ENCODE measurements around the gene TXNDC16. TPM values are rescaled to one million over a fixed set of nuclear protein-coding genes. Genes with fewer than 3 reads are reported as not detected.

TXNDC16 gene
- total RNA-seq, 2 experiments from 2014 or later, result 5.7 to 6.8 TPM

DNA sequence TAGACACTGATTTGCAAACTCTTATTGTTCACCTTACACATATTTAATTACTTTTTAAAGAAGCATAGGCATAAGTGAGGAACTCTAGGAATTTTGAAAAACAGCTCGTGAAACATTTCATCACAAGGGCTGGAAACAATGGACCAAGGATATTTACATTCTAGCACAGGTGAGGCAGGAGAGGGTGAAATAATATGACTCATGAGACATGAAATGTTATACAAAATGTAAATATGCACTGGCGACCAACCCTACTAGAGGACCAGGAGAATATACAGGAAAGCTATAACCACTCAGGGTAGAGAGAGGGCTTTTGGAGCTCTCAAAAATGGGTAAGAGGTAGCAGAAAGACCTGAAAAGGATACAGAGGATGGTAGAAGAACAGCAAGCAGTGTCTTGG, 122.9 kb downstream of the TXNDC16 start:
- TF ChIP-seq, protein P1, sequence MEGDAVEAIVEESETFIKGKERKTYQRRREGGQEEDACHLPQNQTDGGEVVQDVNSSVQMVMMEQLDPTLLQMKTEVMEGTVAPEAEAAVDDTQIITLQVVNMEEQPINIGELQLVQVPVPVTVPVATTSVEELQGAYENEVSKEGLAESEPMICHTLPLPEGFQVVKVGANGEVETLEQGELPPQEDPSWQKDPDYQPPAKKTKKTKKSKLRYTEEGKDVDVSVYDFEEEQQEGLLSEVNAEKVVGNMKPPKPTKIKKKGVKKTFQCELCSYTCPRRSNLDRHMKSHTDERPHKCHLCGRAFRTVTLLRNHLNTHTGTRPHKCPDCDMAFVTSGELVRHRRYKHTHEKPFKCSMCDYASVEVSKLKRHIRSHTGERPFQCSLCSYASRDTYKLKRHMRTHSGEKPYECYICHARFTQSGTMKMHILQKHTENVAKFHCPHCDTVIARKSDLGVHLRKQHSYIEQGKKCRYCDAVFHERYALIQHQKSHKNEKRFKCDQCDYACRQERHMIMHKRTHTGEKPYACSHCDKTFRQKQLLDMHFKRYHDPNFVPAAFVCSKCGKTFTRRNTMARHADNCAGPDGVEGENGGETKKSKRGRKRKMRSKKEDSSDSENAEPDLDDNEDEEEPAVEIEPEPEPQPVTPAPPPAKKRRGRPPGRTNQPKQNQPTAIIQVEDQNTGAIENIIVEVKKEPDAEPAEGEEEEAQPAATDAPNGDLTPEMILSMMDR (IDR thresholded peaks at IDR 0.05), result no peak
- Mint-ChIP-seq H3K27ac (no peak overlapping the region), H3K27me3 (no peaks in the 10 kb centered on the region), H3K4me3 (no peak overlapping the region), H3K4me1 (ENCODE audit: low read depth) (peaks cover 10% of the 10 kb centered on the region), H3K9me3 (no peaks in the 10 kb centered on the region), H3K36me3 (ENCODE audit: low read depth) (peaks cover 4% of the 10 kb centered on the region)
- DNase-seq (no peak), ATAC-seq (no peak)
- ChIA-PET CTCF (no interaction called here), POLR2A (no interaction called here)
- intact Hi-C loops (cut with micrococcal nuclease), result no loop called here

DNA sequence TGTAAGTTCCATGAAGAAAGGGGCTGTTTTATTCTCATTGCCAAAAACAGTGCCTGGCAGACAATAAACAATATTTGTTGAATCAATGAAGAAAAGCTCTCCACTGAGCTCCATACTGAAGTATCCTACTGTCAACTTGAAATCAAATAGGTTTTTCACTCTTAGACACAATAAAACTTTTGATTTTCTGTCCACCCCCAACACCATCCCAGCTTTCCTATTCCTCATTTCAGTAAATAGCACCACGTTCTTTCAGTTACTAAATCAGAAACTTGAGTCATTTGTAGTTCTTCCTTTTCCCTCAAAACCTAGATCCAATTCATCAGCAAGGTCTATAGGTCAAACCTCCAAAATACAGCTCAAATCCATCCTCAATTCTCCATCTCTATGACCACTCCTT, 124.8 kb downstream of the TXNDC16 start:
- Mint-ChIP-seq H3K36me3 (ENCODE audit: low read depth) (peaks cover 4% of the 10 kb centered on the region), H3K27me3 (no peaks in the 10 kb centered on the region), H3K4me1 (ENCODE audit: low read depth) (peaks cover 12% of the 10 kb centered on the region), H3K27ac (no peak overlapping the region), H3K4me3 (no peak overlapping the region), H3K9me3 (no peaks in the 10 kb centered on the region)
- CTCF ChIA-PET, result interaction anchor here (1.0 kb wide), 1 partner anchor 13 kb away, joined by 3 read pairs; no protein-coding TSS in a partner anchor
- intact Hi-C loops (cut with micrococcal nuclease), result no loop called here
- DNase-seq (no peak), ATAC-seq (no peak)
- POLR2A ChIA-PET, result interaction anchor here (1.4 kb wide), 1 partner anchor 11 kb away, joined by 3 read pairs; no protein-coding TSS in a partner anchor
- TF ChIP-seq, protein P1 (IDR thresholded peaks at IDR 0.05), result no peak

DNA sequence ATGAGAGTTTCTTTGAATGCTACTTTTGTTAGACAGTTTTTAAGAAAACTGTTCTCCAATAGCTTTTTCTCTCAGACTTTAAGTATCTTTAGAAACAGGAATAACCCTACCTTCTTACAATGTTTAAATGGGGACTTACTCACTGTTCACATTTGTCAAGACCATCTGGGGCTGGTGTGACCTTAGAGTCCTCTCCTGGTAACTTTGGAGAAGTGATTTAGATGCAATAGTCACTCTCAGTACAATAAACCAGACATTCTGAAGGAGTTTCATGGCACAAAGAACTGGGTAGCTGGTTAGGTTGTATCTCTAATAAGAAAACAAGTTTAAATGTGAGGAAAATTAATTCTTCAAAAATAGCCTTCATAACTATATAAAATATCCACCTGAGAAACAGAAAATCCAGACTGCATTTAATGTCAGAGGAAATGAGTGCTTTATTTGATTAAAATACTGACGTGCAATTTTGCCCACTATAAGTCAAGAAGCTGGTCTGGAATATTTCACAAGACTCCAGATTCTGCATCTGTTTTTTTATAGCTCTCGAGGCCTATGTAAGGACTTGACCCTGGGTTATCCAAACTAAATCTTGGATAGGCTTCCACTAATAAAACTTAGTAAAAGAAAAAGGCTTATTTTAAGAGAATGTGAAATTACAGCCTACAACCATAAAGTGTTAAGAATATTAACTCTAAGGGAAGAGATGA, 129.5 kb downstream of the TXNDC16 start:
- Mint-ChIP-seq H3K4me3 (no peak overlapping the region), H3K9me3 (no peaks in the 10 kb centered on the region), H3K27ac (no peak overlapping the region), H3K4me1 (ENCODE audit: low read depth) (peaks cover 16% of the 10 kb centered on the region), H3K36me3 (ENCODE audit: low read depth) (no peaks in the 10 kb centered on the region), H3K27me3 (no peaks in the 10 kb centered on the region)
- TF ChIP-seq, protein P1 (IDR thresholded peaks at IDR 0.05), result no peak
- ChIA-PET CTCF (interaction anchor here (0.8 kb wide), 1 partner anchor 125 kb away, joined by 3 read pairs; no protein-coding TSS in a partner anchor), POLR2A (interaction anchor here (0.6 kb wide), 1 partner anchor 1563 kb away, joined by 3 read pairs; no protein-coding TSS in a partner anchor)
- intact Hi-C loops (cut with micrococcal nuclease), result no loop called here
- no peak for DNase-seq
- peak; percentile 51 for ATAC-seq

DNA sequence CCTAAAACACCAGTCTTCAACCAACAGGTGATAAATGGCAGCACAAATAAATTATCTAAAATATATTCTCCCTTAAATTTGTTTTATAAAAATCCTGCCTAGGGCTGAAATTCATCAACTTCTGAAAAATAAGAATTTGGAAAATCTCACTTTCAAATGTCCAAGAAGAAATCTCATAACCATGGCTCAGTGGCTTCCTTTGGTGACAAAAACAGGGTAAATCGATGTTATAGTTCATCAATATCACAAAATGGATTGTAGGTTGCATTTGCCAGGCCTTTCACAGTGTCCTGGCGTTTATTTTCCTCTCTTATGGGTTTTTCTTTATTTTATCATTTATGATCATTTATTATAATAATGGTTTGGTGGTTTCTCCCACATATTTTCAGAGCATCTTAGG, 135.2 kb downstream of the TXNDC16 start:
- TF ChIP-seq, protein P1 (IDR thresholded peaks at IDR 0.05), result no peak
- H3K9me3 Mint-ChIP-seq, result no peaks in the 10 kb centered on the region
- DNase-seq (no peak), ATAC-seq (no peak)
- H3K4me3 Mint-ChIP-seq, result no peak overlapping the region
- H3K36me3 Mint-ChIP-seq (ENCODE audit: low read depth), result peaks cover 5% of the 10 kb centered on the region
- H3K27me3 Mint-ChIP-seq, result no peaks in the 10 kb centered on the region
- intact Hi-C loops (cut with micrococcal nuclease), result no loop called here
- H3K4me1 Mint-ChIP-seq (ENCODE audit: low read depth), result peaks cover 51% of the 10 kb centered on the region
- CTCF ChIA-PET, result interaction anchor here (1.8 to 2.2 kb wide), 2 partner anchors 11 to 117 kb away, joined by 4 to 8 read pairs; no protein-coding TSS in a partner anchor
- POLR2A ChIA-PET, result no interaction called here
- H3K27ac Mint-ChIP-seq, result peak overlapping the region; percentile 63

DNA sequence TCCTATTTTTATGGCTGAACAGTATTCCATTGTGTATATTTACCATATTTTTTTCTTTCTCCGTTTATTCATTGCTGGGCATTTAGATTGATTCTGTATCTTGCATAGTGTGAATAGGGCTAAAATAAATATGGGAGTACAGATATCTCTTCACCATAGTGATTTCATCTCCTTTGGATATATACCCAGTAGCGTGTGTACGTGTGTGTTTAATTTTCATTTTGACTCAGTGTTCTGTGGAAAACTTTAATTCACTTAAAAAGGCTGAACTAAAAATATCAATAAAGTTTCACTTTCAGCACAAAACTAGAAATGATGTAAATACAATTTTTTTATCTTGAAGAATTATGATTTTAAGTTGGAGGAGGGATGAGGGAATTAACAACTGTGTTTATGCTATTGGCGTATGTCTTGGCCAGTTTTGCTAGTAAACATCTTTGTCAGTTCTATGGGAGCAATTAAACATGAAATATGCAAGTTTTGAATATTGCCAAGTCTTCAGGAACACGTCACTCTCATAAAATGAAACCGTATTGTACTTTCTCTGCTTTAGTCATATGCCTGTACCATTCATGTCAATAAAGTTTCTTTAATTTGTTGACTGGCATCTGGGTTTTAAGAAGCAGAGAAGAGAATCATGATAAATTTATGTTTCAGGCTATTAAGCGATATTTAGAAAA, 138.4 kb downstream of the TXNDC16 start:
- Mint-ChIP-seq H3K27ac (peak overlapping the region; percentile 91), H3K9me3 (no peaks in the 10 kb centered on the region), H3K4me1 (ENCODE audit: low read depth) (peaks cover 60% of the 10 kb centered on the region), H3K36me3 (ENCODE audit: low read depth) (peaks cover 7% of the 10 kb centered on the region), H3K4me3 (peak overlapping the region; percentile 58), H3K27me3 (no peaks in the 10 kb centered on the region)
- ChIA-PET POLR2A (interaction anchor here (1.2 to 1.8 kb wide), 2 partner anchors 11 to 13 kb away, joined by 3 to 7 read pairs; no protein-coding TSS in a partner anchor), CTCF (interaction anchor here (0.7 to 2.0 kb wide), 6 partner anchors 10 to 113 kb away, joined by 3 to 12 read pairs (median 4); no protein-coding TSS in a partner anchor)
- TF ChIP-seq, protein P1 (IDR thresholded peaks at IDR 0.05), result no peak
- intact Hi-C loops (cut with micrococcal nuclease), result no loop called here
- ATAC-seq (peak; percentile 87), DNase-seq (no peak)

Measured in activated CD8-positive, alpha-beta T cell treated with anti-CD3 and anti-CD28 coated beads for 36 hours (primary cell).